Dendritic cell treated with granulocyte-macrophage colony-stimulating factor and Interleukin-4, amounts not matched to agents 40 ng/mL and 50 ng/mL, for 4 days (primary cell): ENCODE measurements around the gene PNN.
"Not testable (repeated sequence)": the region's sequence is repeated elsewhere in the genome, so short reads cannot be mapped to it uniquely, and the experiment has no call there.

ENCODE experiments used
- H3K27ac Mint-ChIP-seq: one replicate; pipeline ENCODE4 v1.8.0; 2022; ENCODE audit warnings: mild to moderate bottlenecking, mixed read lengths
- H3K27me3 Mint-ChIP-seq: one replicate; pipeline ENCODE4 v1.8.0; 2022; ENCODE audit warnings: mild to moderate bottlenecking, mixed read lengths
- H3K36me3 Mint-ChIP-seq: one replicate; pipeline ENCODE4 v1.8.0; 2022; ENCODE audit warnings: low read depth, mixed read lengths
- H3K4me1 Mint-ChIP-seq: one replicate; pipeline ENCODE4 v1.8.0; 2022; ENCODE audit warnings: low read depth, mixed read lengths
- H3K4me3 Mint-ChIP-seq: one replicate; pipeline ENCODE4 v1.8.0; 2022; ENCODE audit warnings: mild to moderate bottlenecking, moderate library complexity, mixed read lengths
- H3K9me3 Mint-ChIP-seq: one replicate; pipeline ENCODE4 v1.8.0; 2022; ENCODE audit warnings: mixed read lengths
- intact Hi-C: fragments of 100-400 bp; cut with micrococcal nuclease; formaldehyde crosslinking; loops from one replicate; pipeline ENCODE4 v1.15.0; 2022

The PNN gene

DNA sequence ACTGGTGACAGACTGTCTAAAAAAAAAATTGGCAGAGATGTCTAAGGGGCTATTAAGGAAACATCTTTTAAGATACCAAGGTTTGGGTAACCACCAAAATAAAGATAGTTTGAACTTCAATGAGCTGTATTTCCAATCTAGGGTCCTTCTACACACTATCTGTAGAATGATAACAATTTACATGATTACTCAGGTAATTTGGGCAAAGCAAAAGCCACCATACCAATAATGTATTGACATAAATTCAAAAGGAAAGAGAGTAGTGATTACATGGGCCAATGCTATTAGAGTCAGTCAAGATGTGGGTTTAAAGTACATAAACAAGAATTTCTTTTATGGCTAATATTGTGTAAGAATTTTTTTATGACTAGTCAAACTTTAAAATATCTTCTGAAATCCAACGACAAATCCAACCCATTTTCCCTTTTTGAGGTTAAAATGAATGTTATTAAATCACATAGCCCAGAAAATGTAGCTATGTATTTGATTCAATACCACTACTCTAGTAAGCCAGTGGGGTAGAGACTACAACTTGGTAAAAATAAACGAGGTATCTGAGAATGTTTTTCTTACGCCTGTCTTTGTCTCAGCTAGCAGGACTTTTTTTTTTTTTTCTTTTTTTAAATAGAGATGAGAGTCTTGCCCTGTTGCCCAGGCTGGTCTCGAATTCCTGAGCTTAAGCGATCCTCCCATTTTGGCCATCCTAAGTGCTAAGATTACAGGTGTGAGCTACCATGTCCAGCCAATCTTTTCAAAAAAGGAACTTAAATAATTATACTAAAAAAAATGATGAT is 10.4 kb downstream of the PNN start:
- intact Hi-C loops: no loop called here
- Mint-ChIP-seq H3K4me1 (no peaks in the 10 kb centered on the region), H3K9me3 (no peaks in the 10 kb centered on the region), H3K36me3 (peaks cover 38% of the 10 kb centered on the region), H3K27ac (no peak overlapping the region), H3K27me3 (no peaks in the 10 kb centered on the region), H3K4me3 (no peak overlapping the region)

GRCh38 chr14:39186941-39187525 is 12.0 kb downstream of the PNN start:
- intact Hi-C loops: no loop called here
- H3K27ac Mint-ChIP-seq: no peak overlapping the region

DNA sequence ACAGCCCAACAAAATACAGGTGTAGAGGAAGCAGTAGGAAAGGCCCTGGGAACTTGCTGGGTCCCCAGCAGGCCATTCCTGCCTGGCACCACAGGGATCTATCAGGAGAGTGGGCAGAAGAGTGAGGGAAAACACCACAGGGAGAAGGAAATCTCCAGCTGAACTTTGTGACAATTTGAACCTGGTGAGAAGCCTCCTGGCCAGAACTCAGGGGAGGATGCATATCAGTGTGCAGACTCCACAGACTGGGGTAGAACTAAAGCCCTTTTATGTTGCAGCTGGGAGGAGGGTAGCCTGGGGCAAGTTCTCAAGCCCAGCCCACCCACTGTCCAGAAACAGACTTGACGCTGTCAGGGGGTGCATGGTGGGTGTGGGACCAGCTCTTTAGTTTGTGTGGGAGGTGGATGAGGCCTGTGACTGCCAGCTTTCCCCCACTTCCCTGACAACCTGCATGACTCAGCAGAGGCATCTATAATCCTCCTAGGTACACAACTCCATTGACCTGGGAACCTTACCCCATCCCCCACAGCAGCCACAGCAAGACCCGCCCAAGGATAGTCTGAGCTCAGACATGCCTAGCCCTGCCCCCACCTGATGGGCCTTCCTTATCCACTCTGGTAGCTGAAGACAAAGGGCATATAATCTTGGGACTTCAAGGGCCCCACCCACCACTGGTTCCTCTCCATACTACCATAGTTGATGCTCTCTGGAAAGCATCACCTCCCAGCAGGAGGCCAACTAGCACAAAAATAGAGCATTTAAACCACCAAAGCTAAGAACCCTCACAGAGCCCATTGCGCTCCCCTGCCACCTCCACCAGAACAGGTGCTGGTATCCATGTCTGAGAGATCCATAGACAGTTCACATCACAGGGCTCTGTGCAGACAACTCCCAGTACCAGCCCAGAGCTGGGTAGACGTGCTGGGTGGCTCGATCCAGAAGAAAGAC is 28.9 kb downstream of the PNN start:
- no peak overlapping the region for H3K27ac Mint-ChIP-seq

More at GRCh38 chr14:39186941-39187525, 12.0 kb downstream of the PNN start:
- Mint-ChIP-seq H3K4me1 (no peaks in the 10 kb centered on the region), H3K9me3 (no peaks in the 10 kb centered on the region), H3K4me3 (no peak overlapping the region), H3K36me3 (peaks cover 38% of the 10 kb centered on the region), H3K27me3 (no peaks in the 10 kb centered on the region)

GRCh38 chr14:39207430-39207829 is 32.4 kb downstream of the PNN start:
- H3K4me3 Mint-ChIP-seq, intact Hi-C loops, H3K9me3 Mint-ChIP-seq: not testable (repeated sequence)

More for the DNA sequence above, 28.9 kb downstream of the PNN start:
- H3K36me3 Mint-ChIP-seq: no peaks in the 10 kb centered on the region
- H3K4me3 Mint-ChIP-seq: no peak overlapping the region
- no peaks in the 10 kb centered on the region for H3K4me1 Mint-ChIP-seq
- no peaks in the 10 kb centered on the region for H3K9me3 Mint-ChIP-seq
- intact Hi-C loops: no loop called here
- H3K27me3 Mint-ChIP-seq: no peaks in the 10 kb centered on the region

DNA sequence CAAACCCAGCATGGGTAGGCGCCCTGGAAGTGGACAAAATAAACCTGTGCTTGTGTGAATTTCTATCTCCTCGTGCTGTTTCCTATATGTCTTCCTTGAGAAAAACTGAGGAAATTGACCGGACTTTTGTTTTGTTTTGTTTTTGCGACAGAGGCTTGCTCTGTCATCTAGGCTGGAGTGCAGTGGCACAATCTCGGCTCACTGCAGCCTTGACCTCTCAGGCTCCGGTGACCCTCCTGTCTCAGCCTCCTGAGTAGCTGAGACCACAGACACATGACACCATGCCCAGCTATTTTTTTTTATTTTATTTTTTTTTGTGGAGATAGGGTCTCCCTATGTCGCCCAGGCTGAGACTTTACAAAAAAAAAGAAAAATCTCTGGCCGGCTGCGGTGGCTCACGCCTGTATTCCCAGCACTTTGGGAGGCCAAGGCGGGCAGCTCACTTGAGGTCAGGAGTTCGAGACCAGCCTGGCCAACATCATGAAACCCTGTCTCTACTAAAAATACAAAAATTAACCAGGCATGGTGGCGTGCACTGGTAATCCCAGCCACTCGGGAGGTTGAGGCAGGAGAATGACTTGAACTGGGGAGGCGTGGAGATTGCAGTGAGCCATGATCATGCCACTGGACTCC is 36.2 kb downstream of the PNN start:
- no peaks in the 10 kb centered on the region for H3K4me1 Mint-ChIP-seq
- no peaks in the 10 kb centered on the region for H3K27me3 Mint-ChIP-seq
- intact Hi-C loops: no loop called here
- H3K27ac Mint-ChIP-seq: no peak overlapping the region
- H3K9me3 Mint-ChIP-seq: no peaks in the 10 kb centered on the region
- H3K4me3 Mint-ChIP-seq: no peak overlapping the region
- no peaks in the 10 kb centered on the region for H3K36me3 Mint-ChIP-seq

More at GRCh38 chr14:39207430-39207829, 32.4 kb downstream of the PNN start:
- not testable (repeated sequence) for H3K36me3 Mint-ChIP-seq, H3K27me3 Mint-ChIP-seq, H3K4me1 Mint-ChIP-seq, H3K27ac Mint-ChIP-seq

DNA sequence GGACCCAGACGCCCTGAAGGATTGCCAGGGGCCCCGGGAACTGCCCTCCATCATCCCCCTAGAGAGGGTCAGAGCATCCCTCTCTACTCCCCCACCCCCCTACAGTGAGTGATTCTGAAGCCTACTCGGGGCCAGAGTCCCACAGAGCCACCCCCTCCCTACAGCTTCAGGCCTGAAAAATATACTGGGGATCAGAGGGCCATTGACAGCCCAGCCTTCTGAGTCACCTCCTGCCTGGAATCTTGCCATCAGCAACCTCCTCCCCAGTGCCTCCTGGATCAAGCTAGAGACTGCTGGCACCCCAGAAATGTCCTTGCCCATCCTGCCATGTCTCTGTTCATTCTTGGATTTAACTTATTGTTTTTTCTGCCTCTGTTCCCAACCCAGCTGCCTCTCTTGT is 37.0 kb downstream of the PNN start:
- H3K27ac Mint-ChIP-seq: no peak overlapping the region
- intact Hi-C loops: no loop called here
- no peaks in the 10 kb centered on the region for H3K27me3 Mint-ChIP-seq
- H3K4me3 Mint-ChIP-seq: no peak overlapping the region
- no peaks in the 10 kb centered on the region for H3K36me3 Mint-ChIP-seq
- H3K4me1 Mint-ChIP-seq: peaks cover under 1% of the 10 kb centered on the region
- peaks cover 3% of the 10 kb centered on the region for H3K9me3 Mint-ChIP-seq

- H3K27ac Mint-ChIP-seq: no peak overlapping the region
- intact Hi-C loops: no loop called here
- no peak overlapping the region for H3K4me3 Mint-ChIP-seq
These were observed 37.6 kb downstream of the PNN start for GRCh38 chr14:39212693-39213092.

DNA sequence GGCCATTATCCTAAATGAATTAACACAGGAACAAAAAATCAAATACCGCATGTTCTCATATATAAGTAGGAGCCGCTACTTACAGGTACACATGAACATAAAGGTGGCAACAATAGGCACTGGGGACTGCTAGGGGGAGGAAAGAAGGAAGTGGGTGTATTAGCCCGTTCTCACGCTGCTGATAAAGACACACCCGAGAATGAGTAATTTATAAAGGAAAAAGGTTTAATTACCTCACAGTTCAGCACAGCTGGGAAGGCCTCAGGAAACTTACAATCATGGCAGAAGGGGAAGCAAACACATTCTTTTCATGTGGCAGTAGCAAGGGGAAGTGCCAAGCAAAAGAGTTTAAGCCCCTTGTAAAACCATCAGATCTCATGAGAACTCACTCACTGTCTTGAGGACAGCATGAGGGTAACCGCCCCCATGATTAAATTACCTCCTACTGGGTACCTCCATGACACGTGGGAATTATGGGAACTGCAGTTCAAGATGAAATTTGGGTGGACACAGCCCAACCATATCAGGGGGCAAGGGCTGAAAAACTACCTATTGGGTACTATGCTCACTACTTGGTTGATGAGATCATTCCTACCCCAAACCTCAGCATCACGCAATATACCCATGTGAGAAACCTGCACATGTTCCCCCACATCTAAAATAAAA is 42.3 kb downstream of the PNN start:
- Mint-ChIP-seq H3K27me3 (no peaks in the 10 kb centered on the region), H3K27ac (no peak overlapping the region), H3K36me3 (no peaks in the 10 kb centered on the region), H3K4me1 (peaks cover 6% of the 10 kb centered on the region), H3K4me3 (no peak overlapping the region), H3K9me3 (peaks cover 8% of the 10 kb centered on the region)
- intact Hi-C loops: no loop called here

More at GRCh38 chr14:39212693-39213092, 37.6 kb downstream of the PNN start:
- H3K4me1 Mint-ChIP-seq: peaks cover 6% of the 10 kb centered on the region
- H3K27me3 Mint-ChIP-seq: no peaks in the 10 kb centered on the region
- peaks cover 8% of the 10 kb centered on the region for H3K9me3 Mint-ChIP-seq
- H3K36me3 Mint-ChIP-seq: no peaks in the 10 kb centered on the region

GRCh38 chr14:39218171-39218769 is 43.2 kb downstream of the PNN start:
- Mint-ChIP-seq H3K27ac (no peak overlapping the region), H3K4me3 (no peak overlapping the region), H3K9me3 (peaks cover 8% of the 10 kb centered on the region), H3K4me1 (peaks cover 6% of the 10 kb centered on the region), H3K36me3 (no peaks in the 10 kb centered on the region), H3K27me3 (no peaks in the 10 kb centered on the region)
- intact Hi-C loops: no loop called here

- Mint-ChIP-seq H3K27ac (no peak overlapping the region), H3K4me3 (no peak overlapping the region), H3K4me1 (peaks cover 6% of the 10 kb centered on the region), H3K9me3 (peaks cover 8% of the 10 kb centered on the region), H3K36me3 (no peaks in the 10 kb centered on the region), H3K27me3 (no peaks in the 10 kb centered on the region)
- intact Hi-C loops: no loop called here
These were observed 44.0 kb downstream of the PNN start for GRCh38 chr14:39219075-39219499.

- H3K36me3 Mint-ChIP-seq, H3K4me1 Mint-ChIP-seq, H3K9me3 Mint-ChIP-seq, H3K4me3 Mint-ChIP-seq, H3K27ac Mint-ChIP-seq, H3K27me3 Mint-ChIP-seq, intact Hi-C loops: not testable (repeated sequence)
These were observed 45.4 kb downstream of the PNN start for GRCh38 chr14:39220473-39220872.

DNA sequence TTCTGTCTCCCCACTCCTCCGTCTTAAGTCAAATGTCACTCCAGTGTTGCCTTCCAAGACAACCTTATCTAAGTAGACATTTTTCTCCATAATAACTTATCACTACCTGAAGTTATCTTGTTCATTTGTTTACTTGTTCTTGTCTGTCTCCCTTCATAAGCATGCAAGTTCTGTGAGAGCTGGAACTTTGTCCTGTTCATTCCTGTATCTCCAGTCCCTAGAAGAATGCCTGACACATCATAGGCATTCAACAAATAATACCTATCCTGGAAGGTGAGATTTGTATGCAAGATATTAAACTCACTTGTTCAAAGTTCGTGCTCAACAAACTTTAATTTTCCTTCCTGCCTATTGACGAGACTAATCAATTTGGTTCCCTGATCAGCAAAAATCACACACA is 53.0 kb downstream of the PNN start:
- intact Hi-C loops: no loop called here
- Mint-ChIP-seq H3K4me1 (peaks cover 5% of the 10 kb centered on the region), H3K27ac (no peak overlapping the region), H3K27me3 (no peaks in the 10 kb centered on the region), H3K36me3 (no peaks in the 10 kb centered on the region), H3K9me3 (no peaks in the 10 kb centered on the region), H3K4me3 (no peak overlapping the region)
